T1000 (cell line): ENCODE data around the gene POU4F1.
"Not testable (repeated sequence)": the region's sequence is repeated elsewhere in the genome, so short reads cannot be mapped to it uniquely, and the experiment has no call there.

Source experiments
- DNase-seq: peaks from one replicate; lab custom pipeline; 2025; ENCODE audit warnings: mixed read lengths; lab: John Stamatoyannopoulos, UW

POU4F1 gene, protein sequence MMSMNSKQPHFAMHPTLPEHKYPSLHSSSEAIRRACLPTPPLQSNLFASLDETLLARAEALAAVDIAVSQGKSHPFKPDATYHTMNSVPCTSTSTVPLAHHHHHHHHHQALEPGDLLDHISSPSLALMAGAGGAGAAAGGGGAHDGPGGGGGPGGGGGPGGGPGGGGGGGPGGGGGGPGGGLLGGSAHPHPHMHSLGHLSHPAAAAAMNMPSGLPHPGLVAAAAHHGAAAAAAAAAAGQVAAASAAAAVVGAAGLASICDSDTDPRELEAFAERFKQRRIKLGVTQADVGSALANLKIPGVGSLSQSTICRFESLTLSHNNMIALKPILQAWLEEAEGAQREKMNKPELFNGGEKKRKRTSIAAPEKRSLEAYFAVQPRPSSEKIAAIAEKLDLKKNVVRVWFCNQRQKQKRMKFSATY

DNA sequence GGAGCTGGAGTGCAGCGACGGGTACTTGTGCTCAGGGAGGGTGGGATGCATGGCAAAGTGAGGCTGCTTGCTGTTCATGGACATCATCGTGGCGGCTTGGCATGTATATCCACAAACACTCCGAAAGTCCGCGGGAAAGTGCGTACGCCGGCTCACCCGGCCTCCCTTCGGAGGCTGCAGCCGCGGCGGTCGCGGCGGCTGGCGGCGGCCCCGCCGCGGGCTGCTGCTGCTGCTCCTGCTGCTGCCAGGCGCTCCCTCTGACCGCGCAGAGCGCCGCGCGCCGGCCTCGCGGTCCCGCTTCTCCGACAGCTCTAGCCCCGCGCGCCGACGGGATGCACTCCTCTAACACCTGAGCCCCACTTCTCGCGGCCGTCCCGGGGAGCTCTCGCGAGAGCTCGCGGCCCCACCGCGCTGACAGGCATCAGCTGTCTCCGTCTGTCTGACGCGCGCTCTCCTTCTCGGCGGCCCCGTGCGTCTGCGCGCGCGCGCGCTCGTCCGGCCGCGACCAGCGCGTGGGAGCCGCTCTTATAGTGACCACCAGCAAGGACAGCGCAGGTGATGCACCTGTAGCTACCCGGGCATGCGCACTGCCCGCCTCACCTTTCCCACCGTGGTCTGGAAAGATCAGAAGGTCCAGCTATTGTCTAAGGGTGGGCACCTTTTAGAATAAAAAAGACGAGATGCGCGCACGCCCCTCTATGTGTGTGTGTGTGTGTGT, at the start of gene POU4F1:
Gene POU4F1 (minus strand): TSS at position 313 of the 718 bp plus-strand sequence. CDS start 226 bp downstream, at position 87.
- DNase-seq: peak; percentile 3

DNA sequence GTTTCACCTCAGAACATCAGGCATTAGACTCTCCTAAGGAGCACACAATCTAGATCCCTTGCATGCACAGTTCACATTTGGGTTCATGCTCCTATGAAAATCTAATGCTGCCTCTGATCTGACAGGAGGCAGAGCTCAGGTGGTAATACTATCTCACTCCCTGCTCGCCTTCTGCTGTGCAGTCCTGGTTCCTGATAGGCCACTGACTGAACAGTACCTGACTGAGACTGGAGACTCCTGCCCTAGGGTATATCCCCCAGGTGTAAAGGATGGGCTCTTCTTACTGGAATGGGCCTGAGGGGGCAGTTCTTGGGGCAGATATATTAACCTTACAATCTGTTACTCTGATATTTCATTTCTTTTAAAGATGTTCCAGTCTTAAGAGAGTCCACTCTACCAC, 49.3 kb upstream of the POU4F1 start:
- DNase-seq: no peak

DNA sequence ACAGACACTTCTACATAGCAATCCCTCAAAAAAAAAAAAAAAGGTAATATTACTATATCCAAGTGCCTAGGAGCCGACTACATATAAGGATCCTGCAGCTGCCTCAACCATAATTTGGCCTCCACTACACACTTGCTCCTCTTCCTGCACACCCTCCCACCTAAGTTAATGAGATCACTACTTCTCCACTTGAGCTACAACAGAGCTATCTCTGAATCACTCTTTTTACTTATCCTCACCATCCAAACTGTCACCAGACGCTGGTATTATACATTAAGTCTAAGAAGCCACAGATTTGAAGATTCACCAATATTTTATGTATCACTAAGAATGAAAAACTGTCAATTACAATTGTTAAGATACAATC, 47.3 kb upstream of the POU4F1 start:
- no peak for DNase-seq

DNA sequence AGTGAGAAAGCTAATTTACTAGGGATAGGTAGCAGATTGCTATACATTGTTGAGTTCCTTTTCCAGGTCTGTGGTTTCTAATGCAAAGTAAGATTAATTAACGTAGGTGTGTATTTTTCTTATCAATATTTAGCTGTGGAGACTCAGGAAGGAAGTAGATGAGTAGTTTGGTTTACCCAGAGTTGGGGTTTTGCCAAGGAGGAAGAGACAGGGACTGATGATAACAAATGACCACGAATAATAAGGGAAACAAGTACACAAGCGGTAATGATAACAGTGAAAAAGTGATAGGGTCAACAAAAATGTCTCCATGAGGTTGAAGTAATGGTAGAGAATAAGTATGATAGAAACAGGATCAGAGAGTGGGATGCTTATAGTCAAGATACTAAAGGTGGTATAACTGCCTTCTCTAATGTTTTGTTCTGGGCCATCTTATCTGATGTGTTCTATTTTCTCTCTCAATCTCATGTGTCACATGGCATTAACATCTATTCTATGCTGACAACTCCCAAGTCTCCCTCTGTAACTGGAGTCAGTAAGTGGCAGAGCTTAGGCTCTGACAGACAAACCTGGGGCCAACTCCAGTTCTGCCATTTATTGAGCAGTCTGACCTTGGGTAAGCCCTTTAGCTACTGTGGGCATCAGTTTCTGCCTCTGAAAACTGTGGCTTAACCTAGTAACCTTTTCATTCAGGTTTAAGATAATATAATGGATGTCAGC, 46.8 kb upstream of the POU4F1 start:
- DNase-seq: no peak

DNA sequence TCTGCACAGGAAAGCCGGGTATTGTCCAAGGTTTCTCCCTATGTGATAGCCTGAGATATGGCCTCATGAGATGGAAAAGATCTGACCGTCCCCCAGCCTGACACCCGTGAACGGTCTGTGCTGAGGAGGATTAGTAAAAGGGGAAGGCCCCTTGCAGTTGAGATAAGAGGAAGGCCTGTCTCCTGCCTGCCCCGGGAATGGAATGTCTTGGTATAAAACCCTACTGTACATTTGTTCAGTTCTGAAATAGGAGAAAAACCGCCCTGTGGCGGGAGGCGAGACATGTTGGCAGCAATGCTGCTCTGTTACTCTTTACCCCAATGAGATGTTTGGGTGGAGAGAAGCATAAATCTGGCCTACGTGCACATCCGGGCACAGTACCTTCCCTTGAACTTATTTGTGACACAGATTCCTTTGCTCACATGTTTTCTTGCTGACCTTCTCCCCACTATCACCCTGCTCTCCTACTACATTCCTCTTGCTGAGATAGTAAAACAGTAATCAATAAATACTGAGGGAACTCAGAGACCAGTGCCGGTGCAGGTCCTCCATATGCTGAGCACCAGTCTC, 43.8 kb upstream of the POU4F1 start:
- DNase-seq: not testable (repeated sequence)

DNA sequence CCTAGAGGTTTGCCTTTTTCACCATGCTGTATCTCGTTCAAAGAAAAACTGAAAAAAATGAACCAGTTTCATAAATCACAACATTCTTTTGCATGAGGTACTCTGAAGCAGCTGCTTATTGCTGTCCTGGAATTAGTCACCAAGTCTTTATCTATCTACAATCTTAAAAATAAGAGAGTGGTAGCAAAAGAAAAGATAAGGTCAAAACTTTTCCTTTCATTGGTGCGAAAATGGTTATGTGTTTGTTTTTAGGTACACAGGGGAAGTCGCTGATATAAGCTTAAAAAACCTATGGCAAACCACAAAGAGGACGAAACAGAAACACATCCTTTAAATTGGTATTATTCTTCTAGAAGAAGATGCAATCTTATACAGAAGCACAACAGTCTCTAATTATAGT, 34.9 kb upstream of the POU4F1 start:
- DNase-seq: no peak

DNA sequence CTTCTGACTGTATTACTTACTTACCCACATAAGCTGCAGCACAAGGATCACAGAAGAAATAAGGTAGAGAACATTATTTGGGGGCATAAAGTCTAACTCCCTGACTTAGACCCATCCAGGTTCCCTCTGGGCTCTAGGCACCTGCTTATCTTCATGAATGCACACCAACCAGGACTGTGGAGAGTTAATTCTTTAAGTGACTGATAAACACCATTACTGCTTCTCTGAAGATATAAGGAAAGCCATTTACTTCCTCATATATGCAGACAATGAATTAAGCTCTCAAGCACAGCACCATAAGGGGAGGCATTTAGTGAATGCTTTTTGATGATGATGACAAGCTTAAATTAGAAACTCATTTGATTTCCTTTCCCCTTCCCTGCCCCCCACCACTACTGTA, 33.1 kb upstream of the POU4F1 start:
- DNase-seq: no peak

DNA sequence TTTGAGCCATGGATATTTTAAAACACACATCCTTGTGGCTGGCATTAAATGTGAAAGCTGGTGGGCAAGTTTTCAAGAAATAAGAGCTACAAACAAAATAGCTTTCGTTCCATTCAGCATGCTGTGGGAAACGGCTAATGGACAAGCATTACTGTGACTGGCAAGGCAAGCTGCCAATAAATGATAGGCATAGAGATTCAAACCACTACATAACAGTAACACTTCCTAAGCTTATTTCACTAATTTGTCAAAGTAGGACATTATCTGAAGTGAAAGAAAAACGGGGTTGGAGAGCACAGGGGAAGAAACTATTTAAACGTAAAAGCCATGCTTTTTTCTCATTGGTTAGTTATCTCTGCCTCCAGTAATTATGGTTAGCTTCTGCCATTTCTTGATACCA, 29.6 kb upstream of the POU4F1 start:
- no peak for DNase-seq

DNA sequence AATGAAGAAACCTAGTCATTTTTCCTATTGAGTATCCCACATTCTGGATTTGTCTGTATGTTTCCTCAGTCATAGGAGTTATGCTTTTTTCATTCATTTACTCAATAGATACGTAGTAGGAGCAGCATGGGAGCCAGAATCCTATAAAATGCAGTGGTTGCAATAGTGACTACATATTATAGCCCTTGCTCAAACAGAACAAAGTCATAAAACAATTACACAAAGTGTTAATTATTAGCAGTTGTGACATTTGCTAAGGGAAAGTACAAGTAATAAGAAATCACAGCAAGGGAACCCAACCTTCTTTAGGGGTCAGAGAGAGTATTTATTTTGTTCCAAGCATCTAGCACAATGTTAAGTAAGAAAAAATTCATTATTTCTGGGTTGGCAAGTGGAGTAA, 27.7 kb upstream of the POU4F1 start:
- DNase-seq: no peak

DNA sequence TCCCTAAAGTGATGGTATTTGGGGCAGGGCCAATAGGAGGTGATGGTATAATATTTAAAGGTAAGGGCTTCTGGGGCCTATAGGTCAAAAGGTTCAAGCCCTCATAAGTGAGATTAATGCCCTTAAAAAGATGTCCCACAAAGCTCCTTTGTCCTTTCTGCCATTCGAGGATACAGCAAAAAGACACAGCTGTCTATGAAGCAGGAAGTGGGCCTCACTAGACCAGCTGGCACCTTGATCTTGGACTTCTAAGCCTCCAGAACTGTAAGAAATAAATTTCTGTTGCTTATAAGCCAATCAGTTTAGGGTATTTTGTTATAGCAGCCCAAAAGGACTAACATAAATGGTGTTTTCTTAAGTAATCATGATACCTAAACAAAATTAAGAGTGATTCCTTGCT, 27.2 kb upstream of the POU4F1 start:
- DNase-seq: no peak

DNA sequence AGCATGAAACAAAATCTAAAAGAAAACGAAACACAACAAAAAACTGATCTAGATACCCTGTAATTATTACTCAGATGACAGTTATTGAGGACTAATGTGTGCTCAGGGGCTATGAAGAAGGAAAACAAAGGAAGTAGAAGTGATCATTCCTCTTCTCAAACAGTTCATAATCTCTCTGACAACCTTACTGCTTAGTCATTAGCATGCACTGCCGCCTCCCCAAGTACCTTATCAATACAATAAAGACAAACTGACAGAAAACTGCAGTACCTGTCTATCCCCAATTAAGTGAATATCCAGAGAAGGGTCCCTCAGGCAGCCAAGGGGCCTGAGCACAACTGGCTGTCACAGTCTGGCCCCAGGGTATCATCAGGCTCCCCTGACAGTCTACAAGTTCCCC, 22.0 kb upstream of the POU4F1 start:
- no peak for DNase-seq

DNA sequence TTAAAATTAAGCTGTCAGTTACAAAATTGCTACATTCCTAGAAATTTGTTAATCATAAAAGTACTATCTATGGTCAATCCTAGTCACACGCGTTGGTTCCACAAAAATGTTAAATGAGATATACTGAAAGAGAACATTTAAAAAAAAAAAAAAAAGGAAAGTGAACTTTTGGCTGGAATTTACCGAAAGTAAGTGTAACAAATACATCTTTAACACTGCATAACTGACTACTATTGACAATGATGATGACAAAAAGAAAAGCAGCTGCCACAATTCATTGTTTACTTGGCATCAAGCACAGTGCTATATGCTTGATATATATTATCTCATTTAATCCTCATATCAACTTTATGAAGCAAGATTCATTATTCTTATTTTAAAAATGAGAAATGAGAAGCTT, 19.8 kb upstream of the POU4F1 start:
- no peak for DNase-seq

DNA sequence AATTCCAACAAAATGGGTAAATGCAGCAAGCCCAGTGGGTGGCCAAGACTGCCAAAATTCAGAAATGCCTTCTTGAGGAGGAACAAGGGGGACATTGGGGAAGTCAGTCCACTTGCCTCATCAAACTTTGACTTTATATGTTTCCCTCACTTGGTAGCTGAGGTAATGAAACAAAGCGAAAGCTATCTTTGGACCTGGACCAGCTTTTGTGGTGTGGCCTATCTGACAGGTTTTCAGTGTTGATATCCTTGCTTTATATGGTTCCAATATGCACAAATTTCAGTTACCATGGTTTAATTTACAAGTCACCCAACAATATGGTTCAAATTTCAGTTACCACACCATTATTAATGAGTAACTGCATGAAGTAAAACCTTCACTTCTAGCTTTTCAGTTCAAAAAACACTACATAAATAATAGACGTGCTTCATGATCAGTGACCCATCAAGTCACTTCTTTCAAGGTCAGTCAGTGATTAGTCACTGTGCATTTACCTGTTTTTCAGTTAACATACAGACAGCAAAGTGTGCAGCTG, 17.7 kb upstream of the POU4F1 start:
- DNase-seq: no peak

DNA sequence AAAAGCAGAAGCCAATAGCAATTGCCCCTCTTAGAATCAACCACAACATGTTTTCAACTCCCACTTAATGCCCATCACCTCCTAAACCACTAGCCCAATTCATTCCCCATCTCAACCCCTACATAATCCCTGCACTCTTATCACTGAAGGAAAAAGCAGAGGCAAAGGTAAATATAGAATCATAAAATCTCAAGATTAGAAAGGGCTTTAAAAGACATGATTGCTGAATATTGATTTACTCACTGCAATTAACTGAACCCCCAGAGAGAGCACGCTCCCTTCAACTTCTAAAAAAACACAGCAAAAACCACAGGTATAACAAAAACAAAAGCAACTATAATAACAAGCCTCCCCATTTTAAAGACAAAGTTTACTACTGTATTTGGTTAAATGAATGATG, 15.1 kb upstream of the POU4F1 start:
- no peak for DNase-seq

DNA sequence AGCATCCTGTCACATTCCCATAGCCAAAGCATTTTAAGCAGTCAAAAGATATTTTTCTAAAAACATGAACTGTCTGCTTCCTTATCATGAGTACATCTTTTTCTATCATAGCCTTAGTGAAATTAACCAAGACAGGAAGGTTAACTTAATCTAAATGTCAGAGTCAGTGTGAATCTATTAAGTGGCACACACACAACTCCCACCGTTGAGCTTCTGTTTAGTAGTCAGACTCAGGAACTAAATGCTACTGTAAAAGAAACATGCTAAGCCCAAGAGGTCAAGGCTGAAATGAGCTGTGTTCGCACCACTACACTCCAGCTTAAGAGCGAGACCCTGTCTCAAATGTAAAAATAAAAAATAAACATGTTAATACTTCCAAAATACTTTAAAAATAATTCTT, 7.7 kb upstream of the POU4F1 start:
- DNase-seq: no peak

DNA sequence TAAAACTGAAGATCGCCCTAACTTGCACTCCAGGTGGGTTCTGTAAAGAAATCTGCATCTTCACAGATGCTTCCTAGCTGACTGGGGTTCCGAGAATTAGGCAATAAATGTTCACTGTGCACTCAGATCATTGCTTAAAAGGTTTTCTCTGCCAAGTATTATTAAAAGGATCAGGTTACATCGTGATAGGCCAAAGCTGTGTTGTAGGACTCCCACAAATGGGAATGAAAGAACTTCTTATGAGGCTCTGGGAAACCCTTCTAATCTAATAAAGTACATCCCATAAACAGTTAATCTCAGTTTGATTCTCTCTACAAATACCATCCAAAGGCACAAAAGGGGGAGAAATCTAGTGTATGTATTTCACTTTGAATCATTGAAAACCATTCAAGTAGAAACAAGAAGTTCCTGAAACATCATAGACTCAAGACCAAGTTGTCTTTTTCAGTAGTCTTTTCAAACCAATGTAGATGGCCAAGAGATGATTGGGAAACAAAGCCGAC, 7.1 kb upstream of the POU4F1 start:
- no peak for DNase-seq

DNA sequence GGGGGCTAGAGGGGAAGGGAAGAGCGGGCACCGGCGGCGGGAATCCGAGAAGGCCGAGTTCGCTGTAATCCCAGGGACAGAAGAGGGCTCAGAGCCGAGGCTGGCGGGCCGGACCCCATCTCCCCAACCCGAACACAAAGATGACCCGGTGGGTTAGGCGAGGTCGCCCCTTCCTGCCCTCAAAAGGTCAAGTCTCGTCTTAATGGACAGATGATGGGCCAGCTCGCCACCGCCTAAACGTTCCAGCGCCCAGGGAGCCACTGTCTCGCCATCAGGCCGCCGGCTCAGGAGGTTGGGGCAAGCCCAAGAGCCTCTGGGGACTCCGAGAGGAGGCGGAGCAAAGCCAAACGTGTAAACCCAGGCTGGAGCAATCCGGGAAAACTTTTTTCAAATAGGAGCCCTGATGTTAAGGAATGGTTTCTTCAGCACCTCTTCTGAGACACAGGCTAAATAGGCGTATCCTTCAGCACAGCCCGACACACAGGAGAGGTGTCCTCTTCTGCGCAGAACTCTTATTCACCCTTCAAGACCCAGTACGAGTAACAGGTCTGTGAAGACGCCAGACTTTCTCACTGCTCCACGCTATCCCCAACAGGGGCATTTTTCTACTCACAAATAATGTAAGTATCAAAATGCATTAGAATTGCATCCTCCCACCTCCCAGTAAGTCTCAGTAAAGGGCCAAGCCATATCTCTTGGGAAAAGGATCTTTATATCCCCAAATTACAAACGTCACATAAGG, 6.3 kb upstream of the POU4F1 start:
- no peak for DNase-seq

DNA sequence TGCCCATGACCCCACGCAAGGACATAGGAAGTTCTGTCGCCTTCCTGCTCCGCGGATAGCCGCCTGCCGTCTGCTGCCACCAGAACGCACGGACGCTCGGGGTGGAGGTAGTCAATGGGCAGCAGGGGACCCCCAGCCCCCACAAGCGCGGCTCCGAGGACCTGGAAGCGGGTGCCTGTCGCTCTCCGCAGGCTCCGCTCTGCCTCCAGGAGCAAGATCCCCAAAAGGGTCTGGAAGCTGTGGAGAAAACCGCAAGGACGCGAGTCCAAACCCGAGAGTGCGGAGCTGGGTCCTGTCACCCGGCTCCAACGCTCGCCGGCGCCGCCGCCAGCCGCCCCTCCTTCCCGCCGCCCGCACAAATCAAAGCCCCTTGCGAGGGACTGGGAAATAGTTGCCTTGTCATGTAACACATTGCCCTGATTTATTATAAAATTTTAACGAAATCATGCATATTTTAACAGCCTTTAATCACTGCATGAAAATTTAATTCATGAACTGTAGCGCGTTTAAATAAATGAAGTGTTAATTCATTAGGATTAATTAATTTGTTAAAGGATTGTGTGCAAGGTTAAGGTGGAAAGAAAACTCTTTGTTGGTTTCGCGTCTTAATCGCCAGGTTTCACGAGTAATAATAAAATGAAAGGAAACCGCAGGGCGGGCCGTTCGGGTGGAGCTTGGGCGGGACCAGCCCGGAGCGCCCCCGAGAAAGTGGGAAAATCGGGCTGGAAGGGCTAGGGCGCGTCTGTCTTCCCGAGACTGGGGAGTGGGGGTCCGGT, 5.5 kb upstream of the POU4F1 start:
- no peak for DNase-seq

DNA sequence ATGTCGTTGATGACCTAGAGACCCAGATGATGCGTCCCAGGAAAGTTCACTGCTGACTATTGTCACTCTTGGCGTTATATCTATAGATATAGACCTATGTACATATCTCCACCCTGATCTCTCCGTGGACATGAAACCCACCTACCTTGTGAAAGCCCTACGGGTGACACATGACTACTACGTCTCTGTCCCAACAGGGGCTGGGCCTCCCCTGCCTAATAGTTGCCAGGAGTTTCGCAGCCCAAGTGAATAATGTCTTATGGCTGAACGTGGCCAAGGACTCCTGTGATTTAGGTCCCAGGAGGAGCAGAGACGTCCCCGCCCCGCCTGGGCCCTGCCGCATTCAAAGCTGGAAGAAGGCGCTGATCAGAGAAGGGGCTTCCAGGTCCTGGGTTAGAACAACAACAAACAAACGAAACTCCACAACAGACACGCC, 4.9 kb upstream of the POU4F1 start:
- no peak for DNase-seq

DNA sequence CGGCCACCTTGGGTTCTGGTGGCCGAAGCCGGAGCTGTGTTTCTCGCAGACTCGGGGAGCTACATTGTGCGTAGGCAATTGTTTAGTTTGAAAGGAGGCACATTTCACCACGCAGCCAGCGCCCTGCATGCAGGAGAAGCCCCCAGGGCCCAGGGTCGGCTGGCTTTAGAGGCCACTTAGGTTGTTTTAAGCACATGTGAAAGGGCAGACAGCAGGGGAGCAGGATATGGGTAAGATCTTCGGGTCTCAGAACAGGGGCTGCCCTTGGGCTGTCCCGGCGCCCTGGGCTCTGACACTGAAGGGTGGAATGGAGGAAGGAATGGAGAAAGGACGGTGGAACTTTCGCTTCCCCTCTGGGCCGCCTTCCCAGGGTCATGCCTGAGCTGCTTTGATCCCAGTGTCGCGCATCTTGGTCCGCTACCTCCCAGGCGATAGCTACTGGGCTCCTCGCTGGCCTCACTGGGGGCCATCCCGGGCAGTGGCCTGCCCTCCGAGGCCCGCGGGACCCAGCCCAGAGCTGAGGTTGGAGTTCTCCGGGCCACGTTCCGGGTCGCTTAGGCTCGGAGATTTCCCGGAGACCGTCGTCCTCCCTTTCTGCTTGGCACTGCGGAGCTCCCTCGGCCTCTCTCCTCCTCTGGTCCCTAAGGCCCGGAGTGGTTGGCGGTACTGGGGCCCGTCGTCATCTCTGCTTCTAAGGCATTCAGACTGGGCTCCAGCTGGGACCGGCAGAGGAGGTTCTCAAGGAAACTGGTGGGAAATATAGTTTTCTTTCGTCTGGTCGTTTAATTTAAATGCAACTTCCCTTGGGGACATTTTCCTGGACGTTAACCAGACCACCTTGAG, 4.3 kb upstream of the POU4F1 start:
- no peak for DNase-seq
